ENCODE data around the gene NPL. TPM values are rescaled to one million over a fixed set of nuclear protein-coding genes. Genes with fewer than 3 reads are reported as not detected.

NPL gene
- total and polyA plus RNA-seq, 12 donors, result 4.8 to 31.7 (median 21.2) TPM

- no peak for DNase-seq
- no peaks in the 10 kb centered on the region for H3K4me1 ChIP-seq (replicated peaks in 1 of 2)
- intact Hi-C loops (cut with DNase I), result no loop called here
- no peaks in the 10 kb centered on the region for H3K36me3 ChIP-seq (replicated peaks in 1 of 2)
- no peaks in the 10 kb centered on the region for H3K9me3 ChIP-seq (replicated peaks in 1 of 3)
- no peaks in the 10 kb centered on the region for H3K27me3 ChIP-seq
- H3K4me3 ChIP-seq, result no peak overlapping the region
- TF ChIP-seq, protein P1, sequence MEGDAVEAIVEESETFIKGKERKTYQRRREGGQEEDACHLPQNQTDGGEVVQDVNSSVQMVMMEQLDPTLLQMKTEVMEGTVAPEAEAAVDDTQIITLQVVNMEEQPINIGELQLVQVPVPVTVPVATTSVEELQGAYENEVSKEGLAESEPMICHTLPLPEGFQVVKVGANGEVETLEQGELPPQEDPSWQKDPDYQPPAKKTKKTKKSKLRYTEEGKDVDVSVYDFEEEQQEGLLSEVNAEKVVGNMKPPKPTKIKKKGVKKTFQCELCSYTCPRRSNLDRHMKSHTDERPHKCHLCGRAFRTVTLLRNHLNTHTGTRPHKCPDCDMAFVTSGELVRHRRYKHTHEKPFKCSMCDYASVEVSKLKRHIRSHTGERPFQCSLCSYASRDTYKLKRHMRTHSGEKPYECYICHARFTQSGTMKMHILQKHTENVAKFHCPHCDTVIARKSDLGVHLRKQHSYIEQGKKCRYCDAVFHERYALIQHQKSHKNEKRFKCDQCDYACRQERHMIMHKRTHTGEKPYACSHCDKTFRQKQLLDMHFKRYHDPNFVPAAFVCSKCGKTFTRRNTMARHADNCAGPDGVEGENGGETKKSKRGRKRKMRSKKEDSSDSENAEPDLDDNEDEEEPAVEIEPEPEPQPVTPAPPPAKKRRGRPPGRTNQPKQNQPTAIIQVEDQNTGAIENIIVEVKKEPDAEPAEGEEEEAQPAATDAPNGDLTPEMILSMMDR (IDR thresholded peaks at IDR 0.05), result no peak
- TF ChIP-seq POLR2A (IDR thresholded peaks at IDR 0.05), result no peak
- no peak overlapping the region for H3K27ac ChIP-seq
Observed at GRCh38 chr1:182756423-182756822, 33.1 kb upstream of the NPL start.

DNA sequence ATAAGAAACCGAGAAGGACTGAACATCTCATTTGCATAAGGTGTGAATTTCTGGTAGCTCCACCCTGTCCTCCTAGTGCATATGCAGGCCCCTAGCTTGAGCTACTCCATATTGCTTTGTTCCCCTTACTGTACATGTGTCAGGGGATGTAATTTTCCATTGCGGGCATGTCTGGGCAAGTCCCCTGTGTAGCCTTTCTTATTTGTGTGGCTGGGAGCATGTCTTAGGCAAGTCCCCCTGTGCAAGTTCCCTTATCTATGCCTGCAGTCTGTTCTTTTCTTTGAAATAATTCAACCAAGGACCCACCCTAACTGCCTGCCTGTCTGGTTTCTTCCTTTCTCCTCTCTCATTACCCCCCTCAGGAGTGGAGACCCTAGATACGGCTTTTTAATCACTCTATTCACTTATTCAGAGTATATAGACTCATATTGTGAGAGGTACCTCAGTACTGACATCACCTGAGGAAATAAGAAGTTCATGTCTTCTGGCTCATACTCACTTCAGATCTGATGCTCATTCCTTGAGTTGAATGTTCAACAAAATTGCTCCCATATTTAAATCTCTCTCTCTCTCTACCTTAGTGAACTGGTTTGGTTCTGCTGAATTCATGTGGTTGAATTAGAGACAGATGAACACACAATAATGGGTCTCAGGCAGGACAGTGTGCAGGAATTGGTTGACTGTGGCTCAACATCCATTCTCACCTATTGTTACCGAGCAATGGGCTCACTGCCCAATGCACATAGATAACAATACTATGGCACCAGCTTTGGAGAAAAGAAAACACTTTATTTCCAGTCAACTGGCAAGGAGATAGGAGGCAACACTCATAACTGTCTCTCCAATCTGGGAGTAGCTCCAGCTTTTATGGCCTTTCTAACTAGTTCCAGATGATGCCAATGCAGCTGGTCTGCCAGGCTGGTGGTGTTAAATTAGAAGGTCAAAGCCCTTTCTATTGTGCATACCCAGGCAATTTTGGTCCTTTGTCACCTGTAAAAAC is 27.9 kb upstream of the NPL start:
- Histone ChIP-seq H3K4me1 (replicated peaks in 1 of 2) (peaks cover 0 to 5% of the 10 kb centered on the region in 2 donors), H3K36me3 (replicated peaks in 1 of 2) (no peaks in the 10 kb centered on the region), H3K27ac (no peak overlapping the region), H3K4me3 (no peak overlapping the region), H3K9me3 (replicated peaks in 1 of 3) (no peaks in the 10 kb centered on the region), H3K27me3 (no peaks in the 10 kb centered on the region)
- WGBS, 4 donors, result 85 to 93% (median 86%) methylated on average over 4 of the region's 4 CpGs
- intact Hi-C loops (cut with DNase I), result no loop called here
- DNase-seq, result no peak
- TF ChIP-seq, protein P1 (IDR thresholded peaks at IDR 0.05), result no peak
- TF ChIP-seq POLR2A (IDR thresholded peaks at IDR 0.05), result no peak

GRCh38 chr1:182762536-182762935 is 27.0 kb upstream of the NPL start:
- Histone ChIP-seq H3K4me3 (no peak overlapping the region), H3K9me3 (replicated peaks in 1 of 3) (no peaks in the 10 kb centered on the region), H3K36me3 (replicated peaks in 1 of 2) (no peaks in the 10 kb centered on the region), H3K27ac (no peak overlapping the region), H3K4me1 (replicated peaks in 1 of 2) (peaks cover 0 to 5% of the 10 kb centered on the region in 2 donors), H3K27me3 (no peaks in the 10 kb centered on the region)
- intact Hi-C loops (cut with DNase I), result no loop called here
- no peak for TF ChIP-seq POLR2A (IDR thresholded peaks at IDR 0.05)
- TF ChIP-seq, protein P1 (IDR thresholded peaks at IDR 0.05), result no peak
- WGBS, 4 donors, result 88 to 92% (median 90%) methylated on average over 4 of the region's 4 CpGs
- no peak for DNase-seq

GRCh38 chr1:182764029-182764727 is 25.4 kb upstream of the NPL start:
- 58 to 68% (median 63%) methylated on average over 4 of the region's 4 CpGs for WGBS, 4 donors
- TF ChIP-seq, protein P1 (IDR thresholded peaks at IDR 0.05), result no peak
- no peak for TF ChIP-seq POLR2A (IDR thresholded peaks at IDR 0.05)
- no peak for DNase-seq
- no peak overlapping the region for H3K4me3 ChIP-seq
- no peaks in the 10 kb centered on the region for H3K27me3 ChIP-seq
- no peaks in the 10 kb centered on the region for H3K9me3 ChIP-seq (replicated peaks in 1 of 3)
- intact Hi-C loops (cut with DNase I), result no loop called here
- H3K4me1 ChIP-seq (replicated peaks in 1 of 2), result peaks cover 0 to 5% of the 10 kb centered on the region in 2 donors
- no peaks in the 10 kb centered on the region for H3K36me3 ChIP-seq (replicated peaks in 1 of 2)
- no peak overlapping the region for H3K27ac ChIP-seq
